HG02798 (cell line): ENCODE results near the gene FOXD3.
A peak's percentile ranks its signal among the peaks of the same experiment; 100 is the strongest.
"Not testable (repeated sequence)": the region's sequence is repeated elsewhere in the genome, so short reads cannot be mapped to it uniquely, and the experiment has no call there.

Source experiments
- ATAC-seq: cut with Tn5 transposase; IDR thresholded peaks from one replicate; pipeline ENCODE4 v1.9.1; 2021; ENCODE audit warnings: mild to moderate bottlenecking; ENCODE audit not compliant: unreplicated experiment, poor library complexity

The FOXD3 gene

DNA sequence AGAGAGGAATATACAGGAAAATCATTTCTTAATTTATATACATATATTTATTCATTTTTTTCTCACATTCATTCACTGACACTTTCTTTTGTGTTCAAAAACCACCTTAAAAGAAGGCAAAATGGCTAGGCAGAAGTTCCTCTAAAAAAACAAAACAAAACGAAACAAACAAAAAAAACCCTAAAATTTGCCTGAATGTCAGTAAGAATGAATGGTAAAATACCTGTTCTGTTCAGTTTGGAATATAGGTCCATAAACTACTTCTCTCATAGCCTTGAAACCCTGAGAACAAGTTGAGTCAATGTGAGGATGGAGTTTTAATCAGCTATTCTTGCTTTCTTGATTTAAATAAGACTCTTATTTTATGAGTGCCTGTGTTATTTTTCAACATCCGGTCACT, 30.4 kb downstream of the FOXD3 start:
- no peak for ATAC-seq

- ATAC-seq: not testable (repeated sequence)
Measured at GRCh38 chr1:63356234-63356633, 33.9 kb downstream of the FOXD3 start.

GRCh38 chr1:63359561-63359960, 37.2 kb downstream of the FOXD3 start:
- ATAC-seq: no peak

GRCh38 chr1:63362073-63362472, 39.7 kb downstream of the FOXD3 start:
- no peak for ATAC-seq

DNA sequence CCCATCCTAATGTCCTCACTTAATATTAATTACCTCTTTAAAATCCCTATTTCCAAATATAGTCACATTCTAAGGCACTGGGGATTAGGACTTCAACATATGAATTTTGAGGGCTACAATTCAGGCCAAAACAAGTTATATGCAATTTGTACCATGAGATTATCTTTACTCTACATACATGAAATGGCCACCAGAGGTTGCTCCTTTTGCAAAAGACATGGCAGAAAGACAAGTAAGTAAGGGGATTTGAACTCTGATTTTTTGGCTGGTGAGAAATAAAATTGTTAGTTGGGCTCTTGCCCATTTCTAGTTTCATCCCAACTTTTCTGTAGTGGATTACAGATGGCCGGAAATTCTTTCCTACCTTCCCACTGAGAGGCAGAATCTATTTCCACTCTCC, 40.2 kb downstream of the FOXD3 start:
- no peak for ATAC-seq

GRCh38 chr1:63363014-63363413, 40.6 kb downstream of the FOXD3 start:
- ATAC-seq: no peak

GRCh38 chr1:63366908-63367214, 44.5 kb downstream of the FOXD3 start:
- no peak for ATAC-seq

- peak; percentile 97 for ATAC-seq
Measured at GRCh38 chr1:63367215-63368103, 45.1 kb downstream of the FOXD3 start, which contains the start of gene ALG6. Gene ALG6, plus strand, starts transcription at chr1:63367627. Its CDS starts 3,351 bp downstream, at chr1:63370978.

DNA sequence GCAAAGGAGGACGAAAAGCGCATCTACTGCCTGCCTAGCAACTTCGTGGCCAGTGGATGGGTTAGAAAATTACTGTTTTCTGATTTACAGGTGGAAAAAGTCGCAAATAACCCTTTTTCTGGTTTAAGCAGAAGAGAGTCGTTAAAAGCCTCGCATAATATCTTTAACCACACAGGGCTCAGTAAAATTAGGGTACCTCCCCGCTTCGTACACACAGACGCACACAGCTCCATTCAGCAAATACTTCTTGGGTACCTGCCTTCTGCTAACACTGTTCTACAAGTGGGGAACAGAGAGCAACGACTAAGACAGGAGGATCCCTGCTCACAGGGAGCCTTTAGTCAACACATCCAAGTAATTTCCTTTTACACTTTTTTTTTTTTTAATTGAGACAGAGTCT, 45.8 kb downstream of the FOXD3 start:
- ATAC-seq: no peak
